Suprapubic skin (tissue), 3 donors: ENCODE data around the gene MAP3K20.

Source experiments
- POLR2AphosphoS5 ChIP-seq, 3 donors: sonication (generic); formaldehyde crosslinking; IDR thresholded peaks; one replicate each; pipeline ENCODE4 v1.6.1; 2017; ENCODE audit warnings: antibody characterized with exemption in 3 of 3
- TF ChIP-seq, protein P1 (sequence below), 2 donors: fragments of 200-600 bp in 1 of 2; fragments of 450-650 bp in 1 of 2; sonication (generic) in 1 of 2; IDR thresholded peaks; one replicate each; pipeline ENCODE4 v1.5.1; 2016 to 2019; ENCODE audit warnings: antibody characterized with exemption in 2 of 2, mild to moderate bottlenecking in 1 of 2, moderate library complexity in 1 of 2

DNA sequence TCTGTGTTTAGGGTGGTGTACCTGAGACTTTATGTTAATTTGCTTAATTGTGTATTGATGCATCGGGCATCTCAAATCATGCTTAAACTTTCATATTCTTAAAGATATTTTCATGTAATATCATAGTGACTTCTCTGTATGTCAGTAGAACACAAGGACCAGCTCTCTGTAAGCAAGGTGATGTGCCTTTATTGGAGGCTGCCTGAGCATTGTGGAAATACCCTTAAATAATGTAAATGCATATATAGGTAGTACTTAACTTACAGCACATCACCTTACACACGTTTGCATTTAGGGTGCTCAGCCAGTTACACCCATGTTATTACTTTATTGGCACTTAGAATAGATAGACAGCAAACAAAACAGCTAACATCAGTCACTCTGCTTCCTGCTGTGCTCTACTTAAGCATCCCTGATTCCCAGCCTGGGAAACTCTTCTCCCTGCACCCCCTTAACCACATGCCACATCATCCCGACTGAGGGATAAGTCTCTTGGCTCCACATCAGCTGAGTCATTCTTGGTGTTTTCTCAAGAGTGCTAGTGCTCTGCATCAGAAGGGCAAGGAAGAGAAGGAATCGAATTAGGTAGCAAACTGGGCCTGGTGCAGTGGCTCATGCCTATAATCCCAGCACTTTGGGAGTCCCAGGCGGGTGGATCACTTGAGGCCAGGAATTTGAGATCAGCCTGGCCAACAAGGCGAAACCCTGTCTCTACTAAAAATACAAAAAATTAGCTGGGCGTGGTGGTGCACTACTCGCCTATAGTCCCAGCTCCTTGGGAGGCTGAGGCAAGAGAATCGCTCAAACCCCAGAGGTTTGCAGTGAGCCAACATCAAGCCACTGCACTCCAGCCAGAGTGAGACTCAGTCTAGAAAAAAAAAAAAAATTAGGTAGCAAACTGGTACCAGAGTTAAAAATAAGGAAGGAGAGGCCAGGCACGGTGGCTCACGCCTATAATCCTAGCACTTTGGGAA is 108.7 kb downstream of the MAP3K20 start:
- TF ChIP-seq, protein P1, sequence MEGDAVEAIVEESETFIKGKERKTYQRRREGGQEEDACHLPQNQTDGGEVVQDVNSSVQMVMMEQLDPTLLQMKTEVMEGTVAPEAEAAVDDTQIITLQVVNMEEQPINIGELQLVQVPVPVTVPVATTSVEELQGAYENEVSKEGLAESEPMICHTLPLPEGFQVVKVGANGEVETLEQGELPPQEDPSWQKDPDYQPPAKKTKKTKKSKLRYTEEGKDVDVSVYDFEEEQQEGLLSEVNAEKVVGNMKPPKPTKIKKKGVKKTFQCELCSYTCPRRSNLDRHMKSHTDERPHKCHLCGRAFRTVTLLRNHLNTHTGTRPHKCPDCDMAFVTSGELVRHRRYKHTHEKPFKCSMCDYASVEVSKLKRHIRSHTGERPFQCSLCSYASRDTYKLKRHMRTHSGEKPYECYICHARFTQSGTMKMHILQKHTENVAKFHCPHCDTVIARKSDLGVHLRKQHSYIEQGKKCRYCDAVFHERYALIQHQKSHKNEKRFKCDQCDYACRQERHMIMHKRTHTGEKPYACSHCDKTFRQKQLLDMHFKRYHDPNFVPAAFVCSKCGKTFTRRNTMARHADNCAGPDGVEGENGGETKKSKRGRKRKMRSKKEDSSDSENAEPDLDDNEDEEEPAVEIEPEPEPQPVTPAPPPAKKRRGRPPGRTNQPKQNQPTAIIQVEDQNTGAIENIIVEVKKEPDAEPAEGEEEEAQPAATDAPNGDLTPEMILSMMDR (IDR thresholded peaks at IDR 0.05): no peak
- TF ChIP-seq POLR2AphosphoS5 (IDR thresholded peaks at IDR 0.05): no peak
